GM18951 (cell line): Measurements from ENCODE around the gene CFHR2.
"Not testable (repeated sequence)": the region's sequence is repeated elsewhere in the genome, so short reads cannot be mapped to it uniquely, and the experiment has no call there.

Source experiments
- POLR2A ChIP-seq: IDR thresholded peaks from 4 replicates; pipeline ENCODE4 v1.6.1; 2011; ENCODE audit warnings: mild to moderate bottlenecking; ENCODE audit not compliant: insufficient read length, insufficient read depth; ENCODE audit errors: extremely low read depth
- in situ Hi-C: fragments of 300-500 bp; cut with MboI; formaldehyde crosslinking; loops from one replicate; pipeline ENCODE4 v1.12.0; 2022; ENCODE audit warnings: low sequenced_read_pairs, mixed read lengths, inconsistent platforms; ENCODE audit not compliant: unreplicated experiment

Gene CFHR2

DNA sequence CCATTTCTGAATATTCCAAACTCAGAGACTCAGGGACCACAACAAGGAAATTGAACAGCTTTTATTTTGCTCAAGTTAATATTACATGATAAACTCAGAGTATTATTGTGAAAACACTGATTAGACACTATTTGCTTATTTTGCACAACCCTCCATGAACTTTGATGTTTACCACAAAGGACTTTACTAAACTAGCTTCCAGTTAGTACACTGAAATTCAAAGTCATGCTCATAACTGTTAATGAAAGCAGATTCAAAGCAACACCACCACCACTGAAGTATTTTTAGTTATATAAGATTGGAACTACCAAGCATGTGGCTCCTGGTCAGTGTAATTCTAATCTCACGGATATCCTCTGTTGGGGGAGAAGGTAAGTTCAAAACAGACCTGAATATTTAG is at the start of gene CFHR2:
Gene CFHR2, plus strand, starts transcription at position 171 of the 400 bp plus-strand sequence. Its CDS starts 143 bp downstream, at position 314.
- in situ Hi-C loops, result not testable (repeated sequence)

GRCh38 chr1:196896355-196896754 is 47.2 kb upstream of the CFHR2 start:
- in situ Hi-C loops, result no loop called here
- TF ChIP-seq POLR2A, result no peak

DNA sequence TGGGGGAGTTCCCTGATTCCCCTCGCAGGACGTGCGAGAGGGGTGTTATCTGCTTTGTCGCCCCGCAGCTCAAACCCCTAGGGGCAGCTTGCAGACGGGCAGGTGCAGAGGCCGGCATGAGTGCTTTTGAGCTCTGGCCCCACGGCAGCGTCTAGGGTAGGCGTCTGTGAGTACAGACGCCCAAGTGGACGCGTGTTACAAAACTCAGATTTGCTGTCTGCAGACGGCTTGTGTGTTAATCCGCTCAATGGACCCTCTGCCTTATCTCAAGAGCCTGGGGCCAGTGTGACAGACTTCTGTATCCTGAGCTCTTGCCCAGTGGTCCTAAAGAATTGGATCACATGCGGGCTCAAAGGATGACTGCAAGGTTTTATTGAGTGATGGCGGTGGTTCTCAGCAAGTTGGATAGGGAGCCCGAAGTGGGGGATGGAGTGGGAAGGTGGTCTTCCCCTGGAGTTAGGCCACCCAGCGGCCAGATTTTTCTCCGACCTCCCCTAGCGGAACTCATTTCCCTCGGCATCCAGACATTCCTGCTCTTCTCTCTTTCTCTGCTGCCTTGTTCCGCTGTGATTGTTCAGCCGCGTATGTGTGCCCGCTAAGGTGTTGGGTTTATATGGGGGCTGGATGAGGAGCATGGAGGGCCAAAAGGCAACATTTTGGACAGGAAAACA is 46.2 kb upstream of the CFHR2 start:
- in situ Hi-C loops, result no loop called here
- no peak for TF ChIP-seq POLR2A

DNA sequence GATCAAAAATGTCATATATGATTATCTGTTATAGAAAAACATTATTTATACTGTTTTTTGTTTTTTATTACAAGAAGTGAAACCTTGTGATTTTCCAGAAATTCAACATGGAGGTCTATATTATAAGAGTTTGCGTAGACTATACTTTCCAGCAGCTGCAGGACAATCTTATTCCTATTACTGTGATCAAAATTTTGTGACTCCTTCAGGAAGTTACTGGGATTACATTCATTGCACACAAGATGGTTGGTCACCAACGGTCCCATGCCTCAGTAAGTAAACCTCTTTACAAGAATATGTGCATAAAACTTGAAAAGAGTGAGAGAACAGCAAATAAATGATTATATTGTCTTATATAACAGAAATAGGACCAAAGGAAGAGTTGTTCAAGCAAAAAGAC is 41.2 kb upstream of the CFHR2 start:
- no peak for TF ChIP-seq POLR2A
- in situ Hi-C loops, result no loop called here

GRCh38 chr1:196910215-196910614 is 33.3 kb upstream of the CFHR2 start:
- TF ChIP-seq POLR2A, result no peak
- in situ Hi-C loops, result no loop called here

- in situ Hi-C loops, result not testable (repeated sequence)
These were observed 31.3 kb upstream of the CFHR2 start for GRCh38 chr1:196912283-196912682.

DNA sequence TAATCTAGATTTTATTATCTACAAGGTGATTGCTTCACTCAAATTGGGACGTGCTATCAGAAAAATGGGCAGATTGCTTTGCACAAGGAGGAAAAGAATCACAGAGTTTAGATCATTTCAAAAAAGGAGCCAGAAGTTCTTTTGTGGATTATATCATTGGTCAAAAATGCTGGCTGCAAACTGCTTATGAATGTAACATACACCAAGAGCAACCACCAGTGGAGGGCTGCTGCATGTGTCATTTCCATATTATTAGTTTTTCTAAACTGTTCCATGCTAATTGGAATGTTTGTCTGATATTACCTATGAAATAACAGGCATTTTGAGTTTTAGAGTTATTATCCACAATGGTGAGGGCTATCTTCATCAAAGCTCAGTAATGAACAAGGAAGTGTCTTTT is 16.7 kb upstream of the CFHR2 start:
- in situ Hi-C loops, result not testable (repeated sequence)

DNA sequence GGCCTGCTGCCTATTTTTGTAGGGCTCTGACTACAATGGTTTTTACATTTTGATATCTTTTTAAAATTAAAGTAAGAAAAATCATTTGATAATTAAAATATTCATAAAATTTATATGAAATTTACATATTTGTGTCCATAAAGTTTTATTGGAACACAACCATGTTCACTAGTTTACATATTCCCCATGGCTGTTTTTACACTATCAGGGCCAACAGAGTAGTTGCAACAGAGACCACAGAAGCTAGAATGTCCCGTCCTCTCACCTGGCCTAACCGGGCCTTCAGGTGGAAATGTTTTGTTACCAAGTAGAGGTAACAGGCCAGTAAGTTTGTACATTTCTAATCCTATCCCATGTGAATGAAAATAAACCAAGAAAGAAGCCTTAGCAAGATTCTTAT is 10.7 kb upstream of the CFHR2 start:
- in situ Hi-C loops, result not testable (repeated sequence)

DNA sequence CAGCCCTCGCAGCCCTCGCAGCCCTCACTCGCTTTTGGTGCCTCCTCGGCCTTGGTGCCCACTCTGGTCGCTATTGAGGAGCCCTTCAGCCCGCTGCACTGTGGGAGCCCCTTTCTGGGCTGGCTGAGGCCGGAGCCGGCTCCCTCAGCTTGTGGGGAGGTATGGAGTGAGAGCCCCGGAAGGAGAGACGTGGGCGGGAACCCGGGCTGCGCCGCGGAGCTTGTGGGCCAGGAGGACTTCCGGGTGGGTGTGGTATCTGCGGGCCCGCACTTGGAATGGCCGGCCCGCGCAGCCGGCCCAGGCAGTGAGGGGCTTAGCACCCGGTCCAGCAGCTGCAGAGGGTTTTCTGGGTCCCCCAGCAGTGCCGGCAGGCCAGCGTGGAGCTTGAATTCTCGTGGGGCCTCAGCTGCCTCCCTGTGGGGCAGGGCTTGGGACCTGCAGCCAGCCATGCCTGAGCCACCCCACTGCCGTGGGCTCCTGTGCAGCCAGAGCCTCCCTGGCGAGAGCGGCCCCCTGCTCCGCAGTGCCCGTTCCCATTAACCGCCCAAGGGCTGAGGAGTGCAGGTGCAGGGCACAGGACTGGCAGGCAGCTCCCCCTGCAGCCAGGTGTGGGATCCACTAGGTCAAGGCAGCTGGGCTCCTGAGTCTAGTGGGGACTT is 9.9 kb upstream of the CFHR2 start:
- TF ChIP-seq POLR2A, result no peak
- in situ Hi-C loops, result no loop called here

GRCh38 chr1:196941474-196941873 is 2.1 kb upstream of the CFHR2 start:
- in situ Hi-C loops, result not testable (repeated sequence)

- in situ Hi-C loops, result no loop called here
- TF ChIP-seq POLR2A, result no peak
These were observed 8.3 kb downstream of the CFHR2 start for GRCh38 chr1:196951711-196952394.

GRCh38 chr1:196954778-196955177 is 11.2 kb downstream of the CFHR2 start:
- in situ Hi-C loops, result no loop called here
- no peak for TF ChIP-seq POLR2A

- no peak for TF ChIP-seq POLR2A
- in situ Hi-C loops, result no loop called here
These were observed 12.4 kb downstream of the CFHR2 start for GRCh38 chr1:196955926-196956325.

GRCh38 chr1:196960854-196961253 is 17.3 kb downstream of the CFHR2 start:
- no peak for TF ChIP-seq POLR2A
- in situ Hi-C loops, result no loop called here
